SK-N-MC (cell line): ENCODE measurements around the gene TMED10.

Experiments used
- DNase-seq: peaks from one replicate; pipeline ENCODE4 v3.0.0-alpha.2; 2011; ENCODE audit warnings: low read depth, low spot score
- H3K27ac ChIP-seq: fragments of 200-600 bp; sonication (generic); 2 replicates; pipeline ENCODE4 v1.5.1; 2016; ENCODE audit warnings: mixed run types
- H3K36me3 ChIP-seq: fragments of 200-600 bp; sonication (generic); 2 replicates; pipeline ENCODE4 v1.6.1; 2017; ENCODE audit warnings: antibody characterized with exemption, low read length, mixed read lengths; ENCODE audit not compliant: insufficient read depth
- H3K4me3 ChIP-seq: fragments of 200-600 bp; sonication (generic); 2 replicates; pipeline ENCODE4 v1.5.1; 2016
- H3K9ac ChIP-seq: fragments of 200-600 bp; sonication (generic); 2 replicates; pipeline ENCODE4 v1.8.0; 2017; ENCODE audit warnings: mixed run types, mixed read lengths; ENCODE audit not compliant: insufficient read length
- H3K9me3 ChIP-seq: fragments of 200-600 bp; sonication (generic); 2 replicates; pipeline ENCODE4 v1.6.1; 2017; ENCODE audit warnings: low read depth, mild to moderate bottlenecking, antibody characterized with exemption, low read length, moderate library complexity, mixed read lengths
- EZH2 ChIP-seq: fragments of 200-600 bp; sonication (generic); IDR thresholded peaks from one replicate; pipeline ENCODE4 v1.6.1; 2017; ENCODE audit warnings: antibody characterized with exemption
- FOXP2 ChIP-seq: optimal IDR thresholded peaks from 2 replicates; pipeline ENCODE3; 2011; ENCODE audit warnings: mild to moderate bottlenecking, moderate library complexity; ENCODE audit not compliant: insufficient read depth; ENCODE audit errors: extremely low read length, control extremely low read depth
- POLR2AphosphoS5 ChIP-seq: IDR thresholded peaks from 2 replicates; pipeline ENCODE4 v1.6.1; 2012; ENCODE audit warnings: mild to moderate bottlenecking, low read depth, low read length, borderline replicate concordance

Gene TMED10

DNA sequence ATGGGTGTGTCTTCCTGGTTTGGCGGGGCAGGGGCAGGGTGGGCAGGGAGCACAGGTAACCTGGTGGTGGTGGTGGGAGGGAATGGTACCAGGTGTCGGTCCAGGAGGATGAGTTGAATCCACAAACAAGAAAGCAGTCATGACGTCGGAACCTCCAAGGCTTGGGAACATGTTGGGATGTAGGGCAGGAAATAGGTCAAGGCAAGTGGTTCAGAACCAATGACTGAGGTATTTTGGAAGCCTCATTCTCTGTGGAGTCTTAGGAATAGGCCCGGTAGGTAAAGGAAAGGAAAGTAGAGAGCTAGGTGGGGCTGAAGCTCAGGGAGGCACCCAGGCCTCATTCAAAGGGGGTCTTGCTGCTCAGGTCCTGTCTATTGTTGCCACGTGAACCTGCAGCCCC, 39.1 kb upstream of the TMED10 start:
- Histone ChIP-seq H3K9me3 (no peaks in the 10 kb centered on the region), H3K27ac (no peak overlapping the region), H3K4me3 (no peak overlapping the region), H3K9ac (no peak overlapping the region), H3K36me3 (no peaks in the 10 kb centered on the region)
- DNase-seq, result no peak
- TF ChIP-seq EZH2, result no peak
- TF ChIP-seq FOXP2, result no peak
- TF ChIP-seq POLR2AphosphoS5, result no peak

GRCh38 chr14:75214558-75214957, 38.1 kb upstream of the TMED10 start:
- Histone ChIP-seq H3K27ac (no peak overlapping the region), H3K4me3 (no peak overlapping the region), H3K9me3 (no peaks in the 10 kb centered on the region), H3K9ac (no peak overlapping the region), H3K36me3 (no peaks in the 10 kb centered on the region)
- no peak for DNase-seq
- no peak for TF ChIP-seq FOXP2

DNA sequence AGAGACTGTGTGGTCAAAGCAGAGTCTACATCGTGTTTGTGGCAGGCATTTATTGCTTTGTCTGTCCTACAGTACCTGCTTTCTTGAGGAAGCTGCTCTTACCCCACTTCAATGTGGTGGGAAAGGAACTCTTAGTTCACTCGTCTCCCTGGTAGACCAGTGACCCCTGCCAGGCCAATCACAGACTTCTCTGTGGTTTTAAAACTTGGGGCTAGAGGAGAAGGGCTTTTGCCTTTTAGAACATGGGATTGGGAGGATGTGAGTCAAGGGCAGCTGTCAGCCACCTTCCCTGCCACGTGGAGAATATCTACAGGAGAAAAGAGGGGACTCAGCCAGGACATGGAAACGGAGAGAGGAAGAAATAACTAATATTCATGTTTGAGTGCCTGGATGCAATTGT, 36.8 kb upstream of the TMED10 start:
- H3K27ac ChIP-seq, result no peak overlapping the region
- no peak for DNase-seq
- TF ChIP-seq POLR2AphosphoS5 (no peak), FOXP2 (no peak), EZH2 (no peak)
- H3K9ac ChIP-seq, result no peak overlapping the region
- no peak overlapping the region for H3K4me3 ChIP-seq
- no peaks in the 10 kb centered on the region for H3K36me3 ChIP-seq
- no peaks in the 10 kb centered on the region for H3K9me3 ChIP-seq

- TF ChIP-seq EZH2 (no peak), FOXP2 (no peak), POLR2AphosphoS5 (no peak)
- H3K27ac ChIP-seq, result no peak overlapping the region
- H3K36me3 ChIP-seq, result no peaks in the 10 kb centered on the region
- no peak overlapping the region for H3K4me3 ChIP-seq
- no peak for DNase-seq
- H3K9ac ChIP-seq, result no peak overlapping the region
- H3K9me3 ChIP-seq, result no peaks in the 10 kb centered on the region
Observed at GRCh38 chr14:75208843-75209242, 32.4 kb upstream of the TMED10 start.

GRCh38 chr14:75206190-75206589, 29.8 kb upstream of the TMED10 start:
- no peak overlapping the region for H3K27ac ChIP-seq
- no peaks in the 10 kb centered on the region for H3K36me3 ChIP-seq
- no peak for TF ChIP-seq POLR2AphosphoS5
- H3K4me3 ChIP-seq, result no peak overlapping the region
- no peaks in the 10 kb centered on the region for H3K9me3 ChIP-seq
- no peak for DNase-seq
- H3K9ac ChIP-seq, result no peak overlapping the region

GRCh38 chr14:75205591-75205990, 29.2 kb upstream of the TMED10 start:
- no peak overlapping the region for H3K4me3 ChIP-seq
- H3K27ac ChIP-seq, result no peak overlapping the region
- DNase-seq, result no peak
- H3K9me3 ChIP-seq, result no peaks in the 10 kb centered on the region
- H3K9ac ChIP-seq, result no peak overlapping the region
- H3K36me3 ChIP-seq, result no peaks in the 10 kb centered on the region
- no peak for TF ChIP-seq POLR2AphosphoS5
- no peak for TF ChIP-seq FOXP2
- no peak for TF ChIP-seq EZH2

GRCh38 chr14:75204116-75204515, 27.7 kb upstream of the TMED10 start:
- Histone ChIP-seq H3K36me3 (no peaks in the 10 kb centered on the region), H3K27ac (no peak overlapping the region), H3K9ac (no peak overlapping the region), H3K4me3 (no peak overlapping the region), H3K9me3 (no peaks in the 10 kb centered on the region)
- DNase-seq, result no peak
- TF ChIP-seq FOXP2 (no peak), POLR2AphosphoS5 (no peak), EZH2 (no peak)

- H3K9ac ChIP-seq, result no peak overlapping the region
- no peak overlapping the region for H3K4me3 ChIP-seq
- H3K27ac ChIP-seq, result no peak overlapping the region
- no peak for DNase-seq
- no peaks in the 10 kb centered on the region for H3K36me3 ChIP-seq
- no peaks in the 10 kb centered on the region for H3K9me3 ChIP-seq
- TF ChIP-seq EZH2, result no peak
- no peak for TF ChIP-seq POLR2AphosphoS5
- TF ChIP-seq FOXP2, result no peak
Observed at GRCh38 chr14:75202657-75203056, 26.2 kb upstream of the TMED10 start.

- Histone ChIP-seq H3K9ac (no peak overlapping the region), H3K9me3 (no peaks in the 10 kb centered on the region), H3K27ac (peak overlapping the region; percentile 38; the same call in 1 of the 2 replicates), H3K36me3 (no peaks in the 10 kb centered on the region), H3K4me3 (no peak overlapping the region)
- DNase-seq, result no peak
- no peak for TF ChIP-seq FOXP2
- no peak for TF ChIP-seq POLR2AphosphoS5
- TF ChIP-seq EZH2, result no peak
Observed at GRCh38 chr14:75201087-75201486, 24.7 kb upstream of the TMED10 start.
